ENCODE data around the gene CDKL4.

- TF ChIP-seq CTCF (IDR thresholded peaks at IDR 0.05) (no peak), POLR2A (IDR thresholded peaks at IDR 0.05) (no peak)
Measured at GRCh38 chr2:39135690-39136259, 108.0 kb downstream of the CDKL4 start.
